GM12874 (cell line): ENCODE data around the gene ALKBH4.

Experiments used
- CTCF ChIP-seq: IDR thresholded peaks from 2 replicates; pipeline ENCODE4 v1.5.1; 2011; ENCODE audit warnings: low read depth, mild to moderate bottlenecking, control low read depth, low read length, moderate library complexity; ENCODE audit not compliant: insufficient read depth

The ALKBH4 gene

GRCh38 chr7:102421706-102422240 lies 42.9 kb downstream of the ALKBH4 start:
- no peak for TF ChIP-seq CTCF

- no peak for TF ChIP-seq CTCF
These were observed 46.1 kb downstream of the ALKBH4 start for GRCh38 chr7:102418592-102418991.

GRCh38 chr7:102417105-102417504 lies 47.6 kb downstream of the ALKBH4 start:
- TF ChIP-seq CTCF = no peak

DNA sequence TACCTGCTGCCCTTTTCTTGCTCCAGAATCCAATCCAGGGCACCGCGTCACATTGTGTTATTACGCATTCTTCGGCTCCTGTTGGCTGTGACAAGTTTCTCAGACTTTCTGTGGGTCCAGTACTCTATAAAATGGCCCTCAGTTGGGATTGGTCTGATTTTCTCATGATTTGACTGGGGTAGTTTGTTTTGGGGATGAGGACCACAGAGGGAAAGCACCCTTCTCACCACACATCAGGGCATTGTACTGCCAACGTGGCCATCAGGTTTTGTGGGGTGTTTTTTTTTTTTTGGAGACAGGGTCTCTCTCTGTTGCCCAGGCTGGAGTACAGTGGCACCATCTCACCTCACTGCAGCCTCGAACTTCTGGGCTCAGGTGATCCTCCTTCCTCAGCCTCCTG lies 48.3 kb downstream of the ALKBH4 start:
- no peak for TF ChIP-seq CTCF

- TF ChIP-seq CTCF = no peak
These were observed 48.9 kb downstream of the ALKBH4 start for GRCh38 chr7:102415685-102416225.

DNA sequence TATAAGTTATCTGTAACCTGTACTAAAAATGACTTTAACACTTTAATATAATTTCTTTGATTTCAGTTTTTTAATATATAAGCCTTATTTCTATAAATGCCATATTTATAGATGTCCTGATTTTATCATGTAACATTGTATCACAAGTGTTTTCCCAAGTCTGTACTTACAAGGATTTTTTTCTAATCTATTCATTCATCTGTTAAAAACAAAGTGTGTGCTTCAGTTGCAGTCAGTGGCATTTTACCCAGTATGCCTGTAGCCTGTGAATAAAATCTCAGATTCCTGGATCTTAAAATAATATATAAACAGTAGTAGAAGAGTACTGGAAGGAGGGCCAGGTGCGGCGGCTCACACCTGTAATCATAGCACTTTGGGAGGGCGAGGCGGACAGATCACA lies 51.1 kb downstream of the ALKBH4 start:
- TF ChIP-seq CTCF = no peak

- no peak for TF ChIP-seq CTCF
These were observed 51.6 kb downstream of the ALKBH4 start for GRCh38 chr7:102413091-102413490.
